ENCODE data around the gene EML4. TPM values are rescaled to one million over a fixed set of nuclear protein-coding genes. Genes with fewer than 3 reads are reported as not detected.

The EML4 gene
- total and polyA plus RNA-seq, 4 experiments from 2014 or later, result 52.8 to 172 (median 140) TPM

DNA sequence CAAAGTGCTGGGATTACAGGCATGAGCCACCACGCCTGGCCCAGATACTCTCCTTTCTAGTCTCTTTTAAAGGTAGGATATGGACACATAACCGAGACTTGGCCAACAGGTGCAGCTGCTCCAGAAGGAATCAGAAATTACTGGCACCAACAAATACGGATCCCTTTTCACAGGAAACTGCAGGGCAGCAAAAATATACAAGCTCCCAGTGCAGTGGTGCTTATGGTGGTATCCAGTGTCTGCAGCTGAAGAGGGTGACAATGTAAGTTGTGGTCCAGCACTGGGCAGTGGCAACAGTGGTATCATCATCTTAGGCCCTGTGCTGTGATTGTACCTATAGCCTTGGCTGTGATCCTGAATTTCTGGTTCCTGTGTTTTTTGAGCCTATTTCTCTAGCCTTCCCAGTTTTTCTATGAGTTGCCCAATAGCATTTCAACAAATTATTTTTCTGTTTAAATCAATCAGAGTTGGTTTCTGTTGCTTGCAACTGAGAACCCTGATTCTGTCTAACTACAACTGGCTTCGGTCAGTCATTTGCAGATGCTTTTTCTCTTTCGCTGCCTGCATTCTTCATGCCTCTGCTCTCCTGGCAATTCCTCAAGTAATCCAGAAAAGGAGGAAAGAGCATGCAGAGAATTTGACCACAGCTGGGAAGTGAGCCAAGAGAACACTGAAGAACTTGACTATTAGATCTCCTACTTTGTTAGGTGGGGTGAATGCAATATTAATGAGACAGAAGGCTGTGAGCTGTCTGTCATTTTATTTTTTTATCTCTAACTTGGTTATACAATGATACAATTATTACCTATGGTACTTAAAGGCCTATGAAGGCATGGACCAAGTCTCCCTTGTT is 30.8 kb upstream of the EML4 start:
- Histone ChIP-seq H3K27me3 (ENCODE audit: insufficient read depth, low read length) (no peaks in the 10 kb centered on the region), H3K27ac (ENCODE audit: low read depth, low read length) (no peak overlapping the region), H3K4me3 (ENCODE audit: low read length in 2 of 2) (no peak overlapping the region), H3K9me3 (ENCODE audit: control insufficient read depth in 1 of 2, low read length in 2 of 2) (no peaks in the 10 kb centered on the region), H3K4me1 (ENCODE audit: insufficient read depth, low read length) (peaks cover 99% of the 10 kb centered on the region), H3K36me3 (ENCODE audit: insufficient read depth, low read length) (no peaks in the 10 kb centered on the region)
- H3K9me3 Mint-ChIP-seq, result no peaks in the 10 kb centered on the region
- intact Hi-C loops (cut with micrococcal nuclease), result no loop called here
- peaks cover 52 to 98% (median 78%) of the 10 kb centered on the region in 4 donors for H3K4me1 Mint-ChIP-seq
- ChIA-PET CTCF (ENCODE audit: partially characterized antibody) (interaction anchor here (0.9 to 13.5 kb wide), 11 partner anchors 9 to 92 kb away, joined by 3 to 173 read pairs (median 5); no protein-coding TSS in a partner anchor), POLR2A (ENCODE audit: partially characterized antibody) (interaction anchor here (0.9 to 25.0 kb wide), 6 partner anchors 9 to 32 kb away, joined by 3 to 1146 read pairs (median 5); no protein-coding TSS in a partner anchor)
- peak overlapping the region in 5 of 7 donors; percentile 18 to 100 (median 49) for H3K27ac Mint-ChIP-seq
- no peaks in the 10 kb centered on the region for H3K36me3 Mint-ChIP-seq
- peak overlapping the region in 3 of 8 donors; percentile 5 to 56 (median 55) for H3K4me3 Mint-ChIP-seq
- no peaks in the 10 kb centered on the region for H3K27me3 Mint-ChIP-seq
- DNase-seq, result no peak

DNA sequence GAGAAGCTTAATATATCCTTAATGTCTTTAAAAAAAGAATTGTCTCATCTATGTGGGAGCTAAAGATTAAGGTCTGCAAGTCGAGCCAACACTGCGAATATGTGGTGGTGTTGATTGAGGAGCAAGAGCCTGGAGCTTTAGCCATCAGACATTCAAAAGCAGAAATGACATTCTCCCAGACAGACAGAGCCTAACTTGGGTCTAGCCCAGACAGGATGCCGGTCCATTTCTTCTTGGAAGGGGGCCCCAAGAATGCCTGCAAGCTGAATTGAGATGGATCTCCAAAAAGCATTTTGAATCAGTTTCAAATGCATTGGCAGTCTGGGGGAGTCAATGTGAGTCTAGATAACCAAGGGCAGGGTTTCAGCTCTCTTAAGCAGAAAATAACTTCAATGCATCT is 30.1 kb upstream of the EML4 start:
- no peaks in the 10 kb centered on the region for H3K27me3 ChIP-seq (ENCODE audit: insufficient read depth, low read length)
- ChIA-PET CTCF (ENCODE audit: partially characterized antibody) (interaction anchor here (0.6 to 13.5 kb wide), 10 partner anchors 10 to 91 kb away, joined by 3 to 173 read pairs (median 4); no protein-coding TSS in a partner anchor), POLR2A (ENCODE audit: partially characterized antibody) (interaction anchor here (0.9 to 25.0 kb wide), 4 partner anchors 11 to 33 kb away, joined by 4 to 1146 read pairs (median 18); no protein-coding TSS in a partner anchor)
- peaks cover 93% of the 10 kb centered on the region for H3K4me1 ChIP-seq (ENCODE audit: insufficient read depth, low read length)
- no peak for DNase-seq
- Mint-ChIP-seq H3K36me3 (no peaks in the 10 kb centered on the region), H3K4me1 (peaks cover 52 to 98% (median 78%) of the 10 kb centered on the region in 4 donors), H3K9me3 (no peaks in the 10 kb centered on the region), H3K4me3 (peak overlapping the region in 3 of 8 donors; percentile 5 to 55 (median 7)), H3K27ac (peak overlapping the region in 5 of 7 donors; percentile 1 to 63 (median 38)), H3K27me3 (no peaks in the 10 kb centered on the region)
- no peak overlapping the region for H3K4me3 ChIP-seq (ENCODE audit: low read length in 2 of 2)
- intact Hi-C loops (cut with micrococcal nuclease), result no loop called here
- no peak overlapping the region for H3K27ac ChIP-seq (ENCODE audit: low read depth, low read length)
- no peaks in the 10 kb centered on the region for H3K9me3 ChIP-seq (ENCODE audit: control insufficient read depth in 1 of 2, low read length in 2 of 2)
- no peaks in the 10 kb centered on the region for H3K36me3 ChIP-seq (ENCODE audit: insufficient read depth, low read length)

DNA sequence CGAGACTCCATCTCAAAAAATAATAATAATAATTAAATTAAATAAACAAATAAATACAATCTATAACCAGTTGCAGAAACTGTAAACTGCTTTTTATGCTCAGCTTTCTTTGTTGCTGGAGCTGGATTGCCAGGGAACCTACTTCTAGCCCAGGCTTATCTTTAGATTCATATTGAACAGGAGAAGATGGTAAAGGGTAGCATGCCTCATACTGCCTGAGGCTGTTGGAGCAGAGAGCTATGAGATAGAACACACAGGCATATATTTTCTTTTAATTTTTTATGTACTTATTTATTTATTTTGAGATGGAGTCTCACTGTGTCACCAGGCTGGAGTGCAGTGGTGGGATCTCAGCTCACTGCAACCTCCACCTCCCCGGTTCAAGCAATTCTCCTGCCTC is 28.7 kb upstream of the EML4 start:
- Mint-ChIP-seq H3K27ac (peak overlapping the region in 4 of 7 donors; percentile 75 to 91 (median 84)), H3K4me3 (peak overlapping the region in 5 of 8 donors; percentile 25 to 79 (median 55)), H3K36me3 (no peaks in the 10 kb centered on the region), H3K9me3 (no peaks in the 10 kb centered on the region), H3K27me3 (no peaks in the 10 kb centered on the region), H3K4me1 (peaks cover 45 to 86% (median 68%) of the 10 kb centered on the region in 4 donors)
- Histone ChIP-seq H3K27me3 (ENCODE audit: insufficient read depth, low read length) (no peaks in the 10 kb centered on the region), H3K4me3 (ENCODE audit: low read length in 2 of 2) (no peak overlapping the region), H3K27ac (ENCODE audit: low read depth, low read length) (no peak overlapping the region), H3K36me3 (ENCODE audit: insufficient read depth, low read length) (no peaks in the 10 kb centered on the region), H3K4me1 (ENCODE audit: insufficient read depth, low read length) (peaks cover 79% of the 10 kb centered on the region), H3K9me3 (ENCODE audit: control insufficient read depth in 1 of 2, low read length in 2 of 2) (no peaks in the 10 kb centered on the region)
- CTCF ChIA-PET (ENCODE audit: partially characterized antibody), result interaction anchor here (1.1 to 13.5 kb wide), 4 partner anchors 11 to 62 kb away, joined by 3 to 173 read pairs (median 4); no protein-coding TSS in a partner anchor
- DNase-seq, result no peak
- POLR2A ChIA-PET (ENCODE audit: partially characterized antibody), result interaction anchor here (1.1 to 25.0 kb wide), 5 partner anchors 7 to 34 kb away, joined by 3 to 1146 read pairs (median 29); no protein-coding TSS in a partner anchor
- intact Hi-C loops (cut with micrococcal nuclease), result no loop called here

DNA sequence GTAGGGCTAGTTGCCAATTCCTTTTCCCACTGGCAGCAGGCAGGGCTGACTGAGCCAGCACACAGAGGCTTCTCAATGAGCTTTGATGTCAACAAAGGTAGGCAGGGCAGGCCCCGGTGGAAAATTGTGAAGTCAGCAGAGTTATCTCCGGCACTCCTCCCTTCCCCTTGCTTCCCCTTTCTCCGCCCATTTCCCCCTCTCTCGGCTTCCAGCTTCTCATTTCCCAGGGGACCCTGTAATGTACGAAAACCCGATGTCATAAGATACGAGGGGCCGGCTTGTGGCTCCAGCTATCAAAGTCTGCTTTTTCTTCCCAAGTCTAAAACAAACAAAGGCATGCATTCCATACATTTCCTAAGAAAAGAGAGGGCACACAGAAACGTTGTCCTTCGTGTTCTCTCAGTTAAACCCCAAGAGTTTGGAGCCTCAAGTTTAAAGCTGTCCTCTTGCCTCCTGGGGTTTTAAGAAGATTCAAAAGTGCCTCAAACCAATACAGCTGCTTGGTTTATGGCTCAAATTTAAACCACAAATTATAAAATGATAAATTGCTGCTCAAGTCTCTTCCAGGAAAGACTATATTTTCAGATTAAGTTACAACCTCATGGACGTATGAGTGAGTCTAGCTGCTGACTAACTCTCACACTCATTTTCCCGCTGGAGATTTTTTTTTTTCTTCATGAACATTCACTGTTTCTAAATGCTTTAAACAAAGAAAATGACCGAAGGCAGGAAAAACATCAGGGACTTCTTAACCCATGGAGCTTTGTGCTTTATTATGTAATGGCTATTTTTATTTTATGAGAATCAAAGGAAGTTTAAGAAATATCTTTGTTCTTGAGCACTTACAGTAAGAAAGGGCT is 27.2 kb upstream of the EML4 start:
- Histone ChIP-seq H3K36me3 (ENCODE audit: insufficient read depth, low read length) (no peaks in the 10 kb centered on the region), H3K4me1 (ENCODE audit: insufficient read depth, low read length) (peaks cover 65% of the 10 kb centered on the region), H3K4me3 (ENCODE audit: low read length in 2 of 2) (peak overlapping the region in 1 of 2 donors; percentile 1), H3K27ac (ENCODE audit: low read depth, low read length) (peak overlapping the region; percentile 40), H3K27me3 (ENCODE audit: insufficient read depth, low read length) (no peaks in the 10 kb centered on the region), H3K9me3 (ENCODE audit: control insufficient read depth in 1 of 2, low read length in 2 of 2) (no peaks in the 10 kb centered on the region)
- ChIA-PET CTCF (ENCODE audit: partially characterized antibody) (interaction anchor here (0.8 to 13.5 kb wide), 11 partner anchors 9 to 79 kb away, joined by 3 to 173 read pairs (median 4); no protein-coding TSS in a partner anchor), POLR2A (ENCODE audit: partially characterized antibody) (interaction anchor here (0.5 to 25.0 kb wide), 15 partner anchors 9 to 1085 kb away, joined by 3 to 1146 read pairs (median 4); partner anchors contain the start of gene EML4)
- Mint-ChIP-seq H3K4me1 (peaks cover 40 to 71% (median 56%) of the 10 kb centered on the region in 4 donors), H3K27ac (peak overlapping the region; percentile 86 to 95 (median 93)), H3K9me3 (no peaks in the 10 kb centered on the region), H3K36me3 (no peaks in the 10 kb centered on the region), H3K27me3 (no peaks in the 10 kb centered on the region), H3K4me3 (peak overlapping the region in 7 of 8 donors; percentile 27 to 80 (median 76))
- intact Hi-C loops (cut with micrococcal nuclease), result loop anchor here (1.0 kb wide), 1 partner anchor 9 kb away; no protein-coding TSS in a partner anchor
- peak in 2 of 5 donors; percentile 36 to 55 for DNase-seq

DNA sequence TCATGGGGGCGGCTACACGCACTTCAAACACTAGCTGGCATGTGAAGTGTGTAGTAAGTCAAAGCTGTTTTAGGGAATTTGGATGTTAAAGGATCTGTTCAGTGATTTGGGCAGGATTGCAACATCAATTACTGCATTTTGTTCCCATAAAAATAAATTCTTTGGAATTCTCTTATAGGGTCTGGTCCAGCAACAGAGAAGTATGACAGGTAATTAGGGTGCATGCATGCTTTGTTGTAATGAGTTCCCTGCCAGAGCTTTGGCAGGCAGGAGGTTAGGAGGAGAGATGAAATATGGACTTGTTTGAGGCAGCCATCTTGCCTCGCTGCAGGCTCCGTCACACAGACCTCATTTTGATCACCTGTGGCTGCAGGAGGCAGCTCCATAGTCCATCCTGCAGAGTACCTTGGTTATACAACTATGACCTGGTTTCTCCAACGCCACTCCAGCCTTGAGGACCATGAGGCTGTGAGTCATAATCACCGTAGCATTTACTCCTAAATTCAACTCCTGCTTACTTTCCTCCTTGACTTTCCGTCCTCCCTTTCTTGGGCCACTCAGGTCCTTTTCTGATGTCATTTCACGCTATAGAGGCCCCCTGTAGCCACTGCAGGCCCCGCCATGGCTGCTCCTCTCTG is 26.5 kb upstream of the EML4 start:
- Histone ChIP-seq H3K4me1 (ENCODE audit: insufficient read depth, low read length) (peaks cover 57% of the 10 kb centered on the region), H3K36me3 (ENCODE audit: insufficient read depth, low read length) (no peaks in the 10 kb centered on the region), H3K27ac (ENCODE audit: low read depth, low read length) (no peak overlapping the region), H3K27me3 (ENCODE audit: insufficient read depth, low read length) (no peaks in the 10 kb centered on the region), H3K4me3 (ENCODE audit: low read length in 2 of 2) (no peak overlapping the region), H3K9me3 (ENCODE audit: control insufficient read depth in 1 of 2, low read length in 2 of 2) (no peaks in the 10 kb centered on the region)
- DNase-seq, result no peak
- CTCF ChIA-PET (ENCODE audit: partially characterized antibody), result interaction anchor here (0.9 to 13.5 kb wide), 6 partner anchors 10 to 78 kb away, joined by 3 to 173 read pairs (median 8); no protein-coding TSS in a partner anchor
- H3K4me3 Mint-ChIP-seq, result peak overlapping the region in 4 of 8 donors; percentile 6 to 69 (median 31)
- POLR2A ChIA-PET (ENCODE audit: partially characterized antibody), result interaction anchor here (0.8 to 25.0 kb wide), 8 partner anchors 10 to 56 kb away, joined by 3 to 1146 read pairs (median 8); partner anchors contain the start of gene EML4
- H3K27me3 Mint-ChIP-seq, result no peaks in the 10 kb centered on the region
- intact Hi-C loops (cut with micrococcal nuclease), result no loop called here
- H3K9me3 Mint-ChIP-seq, result no peaks in the 10 kb centered on the region
- peak overlapping the region; percentile 7 to 95 (median 86) for H3K27ac Mint-ChIP-seq
- no peaks in the 10 kb centered on the region for H3K36me3 Mint-ChIP-seq
- peaks cover 36 to 64% (median 49%) of the 10 kb centered on the region in 4 donors for H3K4me1 Mint-ChIP-seq

DNA sequence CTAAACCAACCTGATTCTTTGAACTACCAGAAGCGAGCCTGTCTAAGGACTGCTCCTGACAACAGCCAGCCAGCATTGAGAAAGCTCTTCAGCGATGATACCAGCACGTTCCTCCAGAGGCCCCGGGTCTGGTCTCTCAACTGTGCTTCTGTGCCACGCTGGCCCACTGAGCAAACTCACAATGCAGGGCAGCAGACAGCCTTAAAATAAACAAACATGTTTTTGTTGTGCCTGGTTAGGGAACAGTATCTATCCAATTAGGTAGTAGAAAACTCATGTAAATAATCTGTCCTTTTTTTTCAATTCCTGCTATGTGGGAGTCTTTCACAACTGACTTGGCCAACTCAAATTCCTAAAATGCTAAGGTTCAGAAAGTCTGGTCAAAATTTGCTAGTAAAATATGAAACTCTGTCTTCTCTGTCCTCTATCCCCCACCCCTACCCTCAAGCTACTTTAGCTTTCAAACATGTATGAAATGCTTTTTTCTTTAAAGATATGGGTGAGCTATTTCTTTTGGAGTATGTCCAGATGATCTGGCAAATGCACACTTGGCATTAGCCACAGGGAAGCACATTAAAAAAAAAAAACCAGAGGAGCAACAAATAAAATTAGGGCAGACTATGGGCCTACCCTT is 21.4 kb upstream of the EML4 start:
- ChIA-PET POLR2A (ENCODE audit: partially characterized antibody) (interaction anchor here (0.9 to 1.4 kb wide), 3 partner anchors 10 to 24 kb away, joined by 3 to 6 read pairs (median 3); no protein-coding TSS in a partner anchor), CTCF (ENCODE audit: partially characterized antibody) (no interaction called here)
- DNase-seq, result no peak
- no peaks in the 10 kb centered on the region for H3K27me3 Mint-ChIP-seq
- H3K9me3 Mint-ChIP-seq, result peaks cover 0 to 4% (median 0%) of the 10 kb centered on the region in 8 donors
- Histone ChIP-seq H3K36me3 (ENCODE audit: insufficient read depth, low read length) (no peaks in the 10 kb centered on the region), H3K4me1 (ENCODE audit: insufficient read depth, low read length) (peaks cover 7% of the 10 kb centered on the region), H3K4me3 (ENCODE audit: low read length in 2 of 2) (no peak overlapping the region), H3K27me3 (ENCODE audit: insufficient read depth, low read length) (no peaks in the 10 kb centered on the region), H3K27ac (ENCODE audit: low read depth, low read length) (no peak overlapping the region), H3K9me3 (ENCODE audit: control insufficient read depth in 1 of 2, low read length in 2 of 2) (no peaks in the 10 kb centered on the region)
- intact Hi-C loops (cut with micrococcal nuclease), result no loop called here
- no peak overlapping the region for H3K4me3 Mint-ChIP-seq
- H3K27ac Mint-ChIP-seq, result peak overlapping the region in 1 of 7 donors; percentile 46
- H3K36me3 Mint-ChIP-seq, result no peaks in the 10 kb centered on the region
- H3K4me1 Mint-ChIP-seq, result peaks cover 14 to 23% (median 18%) of the 10 kb centered on the region in 4 donors
